Mucosa of gallbladder (tissue), 1 donor: ENCODE measurements around the gene NSL1. TPM values are rescaled to one million over a fixed set of nuclear protein-coding genes. Genes with fewer than 3 reads are reported as not detected.
"Not testable (repeated sequence)": the region's sequence is repeated elsewhere in the genome, so short reads cannot be mapped to it uniquely, and the experiment has no call there.

Source experiments
- DNase-seq: peaks from one replicate; pipeline ENCODE4 v3.0.0-alpha.2; 2020; ENCODE audit warnings: low spot score
- total RNA-seq: library from RNA; stranded (reverse); gene quantifications from one replicate; pipeline ENCODE4 v1.2.1, GENCODE V29; 2021
- donor health status: DM: no; HTN: no; CAD: no.

Gene NSL1
- total RNA-seq, 1 donor from 2014 or later = 29.7 TPM

DNA sequence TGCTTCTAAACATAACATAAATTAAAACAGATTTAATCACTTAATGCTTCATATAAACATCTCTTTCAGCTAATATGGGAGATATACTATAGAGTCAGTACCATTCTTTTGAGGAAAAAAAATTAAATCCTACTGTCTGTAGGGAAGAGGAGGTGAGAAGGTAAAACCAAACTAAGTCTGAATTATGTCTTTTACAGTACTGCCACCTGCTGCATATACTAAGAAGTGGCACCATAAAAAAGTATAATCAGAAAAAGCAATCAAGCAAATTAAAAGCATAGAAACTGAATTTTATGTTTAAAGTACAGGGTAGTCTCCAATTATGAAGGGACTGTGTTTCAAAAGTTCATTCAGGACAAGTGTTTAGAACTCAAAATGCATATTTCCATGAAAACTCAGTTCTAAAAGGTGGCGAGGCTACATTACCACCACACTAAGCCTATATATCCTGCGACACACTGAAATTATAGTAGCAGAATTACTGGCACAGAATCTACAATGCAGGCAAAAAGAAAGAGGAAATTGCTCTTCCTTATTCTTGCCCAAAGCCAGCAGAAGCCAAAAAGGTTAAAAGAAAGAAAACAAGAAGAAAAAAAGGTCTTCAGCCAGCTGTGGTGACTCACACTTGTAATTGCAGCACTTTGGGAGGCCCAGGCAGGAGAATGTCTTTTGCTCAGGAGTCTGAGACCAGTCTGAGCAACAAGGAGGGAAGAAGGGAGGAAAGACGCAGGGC is 9.0 kb downstream of the NSL1 start:
- DNase-seq = no peak

DNA sequence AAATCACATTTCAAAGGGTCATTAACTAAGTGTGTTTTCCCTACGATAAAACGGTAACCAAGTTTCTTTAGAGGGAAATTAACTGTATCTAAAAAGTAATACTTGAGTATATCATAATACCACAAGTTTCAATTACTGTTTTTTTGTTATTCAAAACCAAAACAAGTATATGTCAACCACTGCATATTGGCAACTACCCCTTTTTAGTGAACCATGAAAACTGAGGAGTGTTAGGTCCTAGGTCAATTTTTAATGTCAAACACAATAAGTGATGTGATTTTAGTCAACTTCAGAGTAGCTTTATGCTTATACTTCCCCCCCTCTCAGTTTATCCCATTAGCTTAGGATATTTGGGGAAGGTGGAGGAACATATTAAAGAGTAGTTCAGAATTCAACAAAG is 10.4 kb downstream of the NSL1 start:
- no peak for DNase-seq

DNA sequence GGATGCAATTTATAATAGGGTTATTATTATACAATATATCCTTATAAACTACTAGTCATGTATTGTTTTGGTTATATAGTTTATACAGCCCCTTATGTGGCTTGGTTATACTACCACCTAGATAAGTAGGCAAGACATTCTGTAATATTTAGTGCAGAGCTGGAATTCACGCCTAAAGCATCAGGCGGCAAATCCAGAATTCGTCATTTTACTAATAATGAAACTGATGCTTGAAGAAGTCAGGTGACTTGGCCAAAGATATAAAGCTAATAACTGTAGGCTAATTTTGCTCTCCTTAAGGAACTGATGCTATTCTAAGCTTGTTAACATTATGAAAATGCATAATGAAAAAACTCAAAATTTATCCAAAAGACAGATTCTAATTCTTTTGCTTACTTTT is 10.8 kb downstream of the NSL1 start:
- DNase-seq = no peak

DNA sequence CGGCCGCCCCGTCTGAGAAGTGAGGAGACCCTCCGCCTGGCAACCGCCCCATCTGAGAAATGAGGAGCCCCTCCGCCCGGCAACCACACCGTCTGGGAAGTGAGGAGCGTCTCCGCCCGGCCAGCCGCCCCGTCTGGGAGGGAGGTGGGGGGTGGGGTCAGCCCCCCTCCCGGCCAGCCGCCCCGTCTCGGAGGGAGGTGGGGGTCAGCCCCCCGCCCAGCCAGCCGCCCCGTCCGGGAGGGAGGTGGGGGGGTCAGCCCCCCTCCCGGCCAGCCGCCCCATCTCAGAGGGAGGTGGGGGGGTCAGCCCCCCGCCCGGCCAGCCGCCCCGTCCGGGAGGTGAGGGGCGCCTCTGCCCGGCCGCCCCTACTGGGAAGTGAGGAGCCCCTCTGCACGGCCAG is 12.5 kb downstream of the NSL1 start:
- not testable (repeated sequence) for DNase-seq

GRCh38 chr1:212777151-212777550 is 14.4 kb downstream of the NSL1 start:
- no peak for DNase-seq

DNA sequence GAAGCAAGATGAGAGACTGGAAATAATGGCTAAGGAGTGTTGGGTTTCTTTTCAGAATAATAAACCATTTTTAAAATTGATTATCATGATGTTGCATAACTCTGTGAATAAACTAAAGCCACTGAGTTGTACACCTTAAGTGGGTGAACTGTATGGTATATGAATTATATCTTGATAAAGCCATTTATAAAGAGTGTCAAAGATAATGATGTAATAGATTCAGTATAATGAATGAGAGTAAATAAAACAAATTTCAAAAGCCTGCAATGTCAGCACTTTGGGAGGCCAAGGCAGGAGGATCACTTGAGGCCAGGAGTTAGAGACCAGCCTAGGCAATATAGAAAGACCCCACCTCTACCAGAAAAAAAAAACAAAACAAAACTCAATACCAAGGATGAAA is 16.3 kb downstream of the NSL1 start:
- DNase-seq = no peak

GRCh38 chr1:212774584-212774983 is 17.0 kb downstream of the NSL1 start:
- DNase-seq = no peak

DNA sequence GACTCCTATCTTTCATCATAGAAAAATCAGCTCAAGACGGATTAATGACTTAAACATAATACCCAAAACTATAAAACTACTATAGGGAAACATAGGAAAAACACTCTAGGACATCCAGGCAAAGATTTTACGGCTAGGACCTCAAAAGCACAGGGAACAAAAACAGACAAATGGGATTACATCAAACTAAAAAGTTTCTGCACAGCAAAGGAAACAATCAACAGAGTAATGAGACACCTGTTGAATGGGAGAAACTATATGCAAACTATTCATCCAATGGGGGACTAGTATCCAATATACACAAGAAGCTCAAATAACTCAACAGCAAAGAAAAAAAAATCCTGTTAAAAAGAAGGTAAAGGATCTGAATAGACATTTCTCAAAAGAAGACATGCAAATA is 18.6 kb downstream of the NSL1 start:
- DNase-seq = no peak

- no peak for DNase-seq
Observed at GRCh38 chr1:212771341-212771740, 20.2 kb downstream of the NSL1 start.

GRCh38 chr1:212769459-212770167 is 22.0 kb downstream of the NSL1 start:
- DNase-seq = no peak

- not testable (repeated sequence) for DNase-seq
Observed at GRCh38 chr1:212766825-212767224, 24.8 kb downstream of the NSL1 start.

- not testable (repeated sequence) for DNase-seq
Observed at GRCh38 chr1:212764718-212765281, 26.8 kb downstream of the NSL1 start.

GRCh38 chr1:212762839-212763238 is 28.7 kb downstream of the NSL1 start:
- no peak for DNase-seq

DNA sequence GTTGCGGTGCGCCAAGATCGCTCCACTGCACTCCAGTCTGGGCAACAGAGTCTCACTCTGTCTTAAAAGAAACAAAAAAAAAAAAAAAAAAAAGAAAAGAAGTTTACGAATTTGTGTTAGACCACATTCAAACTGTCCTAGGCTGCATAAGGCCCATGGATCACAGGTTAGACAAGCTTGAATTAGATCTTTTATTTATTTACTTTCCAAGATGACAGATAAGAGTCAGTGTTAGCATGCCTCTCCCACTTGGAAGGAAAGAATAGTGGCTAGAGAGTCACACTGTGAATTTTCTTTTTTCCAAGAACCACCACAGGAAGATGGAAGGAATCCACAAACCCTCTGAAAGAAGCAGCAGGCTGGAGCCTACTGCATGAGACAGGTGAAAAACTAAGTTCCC is 29.3 kb downstream of the NSL1 start:
- DNase-seq = no peak

DNA sequence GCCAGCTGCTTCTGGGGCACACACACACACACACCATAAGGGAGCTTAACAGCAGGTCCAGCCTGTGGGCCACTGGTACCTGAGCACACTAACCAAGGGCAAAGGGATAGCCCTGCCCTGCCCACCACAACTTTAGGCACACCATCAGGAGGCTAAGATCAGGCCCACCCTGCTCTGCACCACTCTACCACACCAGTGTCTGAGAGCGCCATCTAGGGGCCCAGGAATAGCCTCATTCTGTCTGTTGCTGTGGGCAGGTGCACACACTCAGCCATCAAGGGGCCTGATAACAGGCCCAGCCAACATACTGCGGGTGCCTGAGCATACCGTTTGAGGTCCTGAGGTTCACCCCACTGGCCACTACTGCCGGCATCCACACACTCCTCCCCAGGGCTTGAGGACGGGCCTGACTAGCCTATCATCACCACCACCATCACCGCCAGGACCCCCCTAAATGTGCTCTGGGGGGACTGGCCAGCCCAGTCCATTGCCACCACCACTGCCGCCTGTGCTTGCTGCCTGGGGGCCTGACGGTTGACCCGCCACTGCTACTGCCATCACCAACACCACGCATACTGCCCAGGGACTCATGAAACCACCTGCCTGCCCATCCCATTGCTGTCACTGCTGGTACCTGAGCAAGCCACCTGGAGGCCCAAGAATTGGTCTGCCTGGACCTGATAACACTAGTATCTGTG is 31.3 kb downstream of the NSL1 start:
- no peak for DNase-seq

GRCh38 chr1:212759683-212760082 is 31.9 kb downstream of the NSL1 start:
- DNase-seq = no peak

- DNase-seq = no peak
Observed at GRCh38 chr1:212754680-212755079, 36.9 kb downstream of the NSL1 start.

- DNase-seq = no peak
Observed at GRCh38 chr1:212754193-212754592, 37.4 kb downstream of the NSL1 start.

DNA sequence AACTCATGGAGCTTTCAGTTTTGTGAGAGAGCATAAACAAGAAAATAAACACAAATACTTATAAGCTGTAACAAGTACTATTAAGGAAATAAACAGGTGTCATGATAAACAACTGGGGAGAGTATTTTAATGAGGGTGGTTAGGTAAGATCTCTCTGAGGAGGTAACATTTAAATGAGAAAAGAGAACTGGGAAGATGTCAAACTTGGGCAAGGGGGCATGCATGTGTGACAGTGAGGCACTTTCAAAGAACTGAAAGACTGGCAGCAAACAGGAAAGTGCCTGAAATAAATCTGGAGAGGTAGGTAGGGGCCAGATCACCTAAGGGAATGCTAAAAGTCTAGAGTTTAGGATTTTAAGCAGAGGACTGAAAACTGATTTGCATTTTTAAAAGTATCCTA is 37.8 kb downstream of the NSL1 start:
- DNase-seq = no peak

DNA sequence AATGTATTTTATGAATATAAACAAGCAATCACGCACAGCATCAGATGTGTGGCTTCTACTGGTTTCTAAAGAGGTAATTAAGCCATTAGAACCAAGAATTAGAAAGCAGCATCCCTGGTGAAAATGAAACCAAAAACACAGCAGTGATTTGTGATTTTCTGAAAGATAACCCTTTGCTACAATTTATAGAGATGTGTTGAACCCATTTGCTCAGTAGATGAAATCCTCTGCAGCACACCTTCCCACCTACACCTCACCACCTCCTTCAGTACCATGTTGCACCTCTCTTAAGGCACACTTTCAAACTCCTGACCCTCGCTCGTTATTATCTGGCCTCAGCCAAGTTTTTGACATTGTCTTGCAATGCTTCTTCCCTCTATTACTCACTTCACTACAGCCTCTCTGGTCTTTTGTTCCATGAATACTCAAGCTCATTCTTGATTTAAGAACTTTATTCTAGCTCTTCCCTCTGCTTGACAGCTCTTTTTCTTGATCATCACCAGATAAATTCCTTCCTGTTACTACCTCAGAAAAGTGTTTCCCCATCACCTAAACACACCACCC is 38.6 kb downstream of the NSL1 start:
- no peak for DNase-seq

DNA sequence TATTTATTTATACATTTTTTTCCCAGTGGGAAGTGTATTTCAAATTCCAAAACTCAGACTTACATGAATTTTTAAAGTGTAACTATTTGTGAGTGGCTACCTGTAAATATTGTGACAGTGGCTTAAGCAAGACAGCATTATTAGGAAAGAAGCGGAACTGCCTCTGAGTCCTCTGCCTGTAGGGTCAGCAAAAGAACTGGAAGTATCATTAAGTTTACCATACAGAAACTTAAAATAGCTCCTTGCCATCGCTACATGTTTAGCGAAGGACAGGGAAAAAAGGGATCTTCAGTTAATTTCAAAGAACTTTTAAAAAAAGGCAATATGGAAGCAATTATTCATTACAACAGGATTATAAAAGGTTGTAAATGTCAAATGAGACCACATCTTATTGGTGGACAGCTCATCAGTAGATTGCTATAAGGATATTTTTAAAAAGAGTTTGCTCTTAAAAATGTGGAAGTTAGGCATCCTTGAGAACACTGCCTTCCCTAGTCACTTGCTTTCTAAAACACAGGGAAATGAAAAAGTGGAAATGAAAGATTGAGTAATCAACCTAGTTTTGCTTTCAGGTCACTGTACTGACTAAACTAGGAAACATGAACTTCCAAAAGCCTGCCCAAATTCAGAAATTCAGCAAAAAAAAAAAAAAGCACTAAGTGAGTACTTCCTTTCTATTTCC is 39.2 kb downstream of the NSL1 start:
- no peak for DNase-seq
